ENCODE results near the gene TRAM2. TPM values are rescaled to one million over a fixed set of nuclear protein-coding genes. Genes with fewer than 3 reads are reported as not detected.

TRAM2 gene
- total RNA-seq, 1 experiment from 2014 or later = 28.4 TPM

GRCh38 chr6:52566201-52566600 is 10.7 kb downstream of the TRAM2 start:
- no peak for DNase-seq
- no peaks in the 10 kb centered on the region for H3K36me3 ChIP-seq
- H3K4me1 ChIP-seq = peaks cover 27% of the 10 kb centered on the region
- H3K27ac ChIP-seq = no peak overlapping the region
- H3K9me3 ChIP-seq (replicated peaks) = no peaks in the 10 kb centered on the region
- no peaks in the 10 kb centered on the region for H3K27me3 ChIP-seq
- no peak overlapping the region for H3K4me3 ChIP-seq

GRCh38 chr6:52564856-52565255 is 12.0 kb downstream of the TRAM2 start:
- Histone ChIP-seq H3K9me3 (replicated peaks) (no peaks in the 10 kb centered on the region), H3K4me1 (peaks cover 16% of the 10 kb centered on the region), H3K36me3 (no peaks in the 10 kb centered on the region), H3K4me3 (no peak overlapping the region), H3K27ac (no peak overlapping the region), H3K27me3 (no peaks in the 10 kb centered on the region)
- no peak for DNase-seq

GRCh38 chr6:52562911-52563310 is 13.9 kb downstream of the TRAM2 start:
- Histone ChIP-seq H3K27ac (no peak overlapping the region), H3K36me3 (no peaks in the 10 kb centered on the region), H3K27me3 (no peaks in the 10 kb centered on the region), H3K9me3 (replicated peaks) (no peaks in the 10 kb centered on the region), H3K4me3 (no peak overlapping the region), H3K4me1 (peaks cover 11% of the 10 kb centered on the region)
- no peak for DNase-seq

GRCh38 chr6:52560462-52560861 is 16.4 kb downstream of the TRAM2 start:
- H3K36me3 ChIP-seq = no peaks in the 10 kb centered on the region
- H3K27ac ChIP-seq = no peak overlapping the region
- no peaks in the 10 kb centered on the region for H3K9me3 ChIP-seq (replicated peaks)
- H3K4me1 ChIP-seq = peaks cover 5% of the 10 kb centered on the region
- H3K4me3 ChIP-seq = no peak overlapping the region
- DNase-seq = no peak
- H3K27me3 ChIP-seq = no peaks in the 10 kb centered on the region

GRCh38 chr6:52558266-52559000 is 18.4 kb downstream of the TRAM2 start:
- H3K4me1 ChIP-seq = peaks cover 8% of the 10 kb centered on the region
- H3K27ac ChIP-seq = no peak overlapping the region; the same call in 1 of the 2 replicates
- no peaks in the 10 kb centered on the region for H3K36me3 ChIP-seq
- no peaks in the 10 kb centered on the region for H3K27me3 ChIP-seq
- H3K4me3 ChIP-seq = no peak overlapping the region
- no peak for DNase-seq
- H3K9me3 ChIP-seq (replicated peaks) = no peaks in the 10 kb centered on the region

GRCh38 chr6:52557389-52558265 is 19.2 kb downstream of the TRAM2 start:
- no peaks in the 10 kb centered on the region for H3K27me3 ChIP-seq
- no peaks in the 10 kb centered on the region for H3K36me3 ChIP-seq
- H3K27ac ChIP-seq = no peak overlapping the region
- peaks cover 16% of the 10 kb centered on the region for H3K4me1 ChIP-seq
- no peak for DNase-seq
- no peaks in the 10 kb centered on the region for H3K9me3 ChIP-seq (replicated peaks)
- H3K4me3 ChIP-seq = no peak overlapping the region

GRCh38 chr6:52555518-52556233 is 21.2 kb downstream of the TRAM2 start:
- peak overlapping the region; percentile 11; the same call in 1 of the 2 replicates for H3K27ac ChIP-seq
- H3K4me3 ChIP-seq = no peak overlapping the region
- H3K9me3 ChIP-seq (replicated peaks) = no peaks in the 10 kb centered on the region
- DNase-seq = no peak
- peaks cover 32% of the 10 kb centered on the region for H3K4me1 ChIP-seq
- H3K27me3 ChIP-seq = no peaks in the 10 kb centered on the region
- H3K36me3 ChIP-seq = no peaks in the 10 kb centered on the region

- no peak overlapping the region for H3K4me3 ChIP-seq
- H3K9me3 ChIP-seq (replicated peaks) = no peaks in the 10 kb centered on the region
- DNase-seq = no peak
- no peaks in the 10 kb centered on the region for H3K27me3 ChIP-seq
- H3K4me1 ChIP-seq = peaks cover 41% of the 10 kb centered on the region
- no peak overlapping the region for H3K27ac ChIP-seq
- no peaks in the 10 kb centered on the region for H3K36me3 ChIP-seq
Observed at GRCh38 chr6:52554684-52555280, 22.1 kb downstream of the TRAM2 start.

GRCh38 chr6:52553719-52554118 is 23.1 kb downstream of the TRAM2 start:
- Histone ChIP-seq H3K27me3 (no peaks in the 10 kb centered on the region), H3K36me3 (no peaks in the 10 kb centered on the region), H3K27ac (0 out of 2 replicates have a peak overlapping the region, but pooled peaks have one; percentile 96), H3K9me3 (replicated peaks) (no peaks in the 10 kb centered on the region), H3K4me3 (no peak overlapping the region), H3K4me1 (peaks cover 52% of the 10 kb centered on the region)
- DNase-seq = no peak

GRCh38 chr6:52553158-52553557 is 23.7 kb downstream of the TRAM2 start:
- Histone ChIP-seq H3K9me3 (replicated peaks) (no peaks in the 10 kb centered on the region), H3K36me3 (no peaks in the 10 kb centered on the region), H3K4me3 (no peak overlapping the region; the same call in 1 of the 2 replicates), H3K4me1 (peaks cover 57% of the 10 kb centered on the region), H3K27me3 (no peaks in the 10 kb centered on the region), H3K27ac (peak overlapping the region; percentile 96)
- DNase-seq = no peak

GRCh38 chr6:52552278-52552643 is 24.6 kb downstream of the TRAM2 start:
- no peaks in the 10 kb centered on the region for H3K36me3 ChIP-seq
- H3K9me3 ChIP-seq (replicated peaks) = no peaks in the 10 kb centered on the region
- peak; percentile 68 to 79 for DNase-seq
- peak overlapping the region; percentile 96 for H3K27ac ChIP-seq
- peak overlapping the region; percentile 39 for H3K4me3 ChIP-seq
- H3K27me3 ChIP-seq = no peaks in the 10 kb centered on the region
- H3K4me1 ChIP-seq = peaks cover 66% of the 10 kb centered on the region

- Histone ChIP-seq H3K27ac (peak overlapping the region; percentile 96), H3K36me3 (no peaks in the 10 kb centered on the region), H3K27me3 (no peaks in the 10 kb centered on the region), H3K4me1 (peaks cover 71% of the 10 kb centered on the region), H3K9me3 (replicated peaks) (no peaks in the 10 kb centered on the region), H3K4me3 (peak overlapping the region; percentile 39)
- DNase-seq = peak; percentile 88 to 91
Observed at GRCh38 chr6:52551483-52552277, 25.2 kb downstream of the TRAM2 start.

GRCh38 chr6:52550870-52551269 is 26.0 kb downstream of the TRAM2 start:
- peaks cover 70% of the 10 kb centered on the region for H3K4me1 ChIP-seq
- no peaks in the 10 kb centered on the region for H3K9me3 ChIP-seq (replicated peaks)
- H3K27ac ChIP-seq = peak overlapping the region; percentile 96
- no peak for DNase-seq
- peak overlapping the region; percentile 39 for H3K4me3 ChIP-seq
- no peaks in the 10 kb centered on the region for H3K27me3 ChIP-seq
- H3K36me3 ChIP-seq = no peaks in the 10 kb centered on the region
